H4 (cell line): ENCODE results near the gene MSL2. TPM values are rescaled to one million over a fixed set of nuclear protein-coding genes. Genes with fewer than 3 reads are reported as not detected.
"Not testable (repeated sequence)": the region's sequence is repeated elsewhere in the genome, so short reads cannot be mapped to it uniquely, and the experiment has no call there.

Experiments
- DNase-seq: peaks from one replicate; pipeline ENCODE4 v3.0.0-alpha.2; 2015; ENCODE audit warnings: low spot score
- total RNA-seq: library from RNA; depleted of rRNA; stranded (reverse); fragments of >200 nt; shearing (Covaris generic); gene quantifications from 2 replicates; pipeline ENCODE4 v1.2.3, GENCODE V29; 2014; rRNA removed

The MSL2 gene
- total RNA-seq, 1 experiment from 2014 or later = 12.7 TPM

GRCh38 chr3:136144397-136144796, 51.7 kb downstream of the MSL2 start:
- not testable (repeated sequence) for DNase-seq

- peak; percentile 59 for DNase-seq
Observed at GRCh38 chr3:136142592-136142991, 53.5 kb downstream of the MSL2 start.

GRCh38 chr3:136141891-136142290, 54.2 kb downstream of the MSL2 start:
- no peak for DNase-seq

- no peak for DNase-seq
Observed at GRCh38 chr3:136141291-136141785, 54.8 kb downstream of the MSL2 start.

GRCh38 chr3:136136454-136136853, 59.7 kb downstream of the MSL2 start:
- DNase-seq = no peak

- DNase-seq = no peak
Observed at GRCh38 chr3:136135039-136135802, 60.9 kb downstream of the MSL2 start.

GRCh38 chr3:136134091-136134490, 62.0 kb downstream of the MSL2 start:
- DNase-seq = no peak

- DNase-seq = not testable (repeated sequence)
Observed at GRCh38 chr3:136131647-136132046, 64.5 kb downstream of the MSL2 start.

GRCh38 chr3:136122006-136122405, 74.1 kb downstream of the MSL2 start:
- no peak for DNase-seq

GRCh38 chr3:136120373-136121348, 75.5 kb downstream of the MSL2 start:
- DNase-seq = no peak

- DNase-seq = not testable (repeated sequence)
Observed at GRCh38 chr3:136119783-136120182, 76.4 kb downstream of the MSL2 start.

GRCh38 chr3:136119332-136119731, 76.8 kb downstream of the MSL2 start:
- DNase-seq = not testable (repeated sequence)

- peak; percentile 60 for DNase-seq
Observed at GRCh38 chr3:136114421-136114820, 81.7 kb downstream of the MSL2 start.

GRCh38 chr3:136110481-136110880, 85.7 kb downstream of the MSL2 start:
- no peak for DNase-seq

- no peak for DNase-seq
Observed at GRCh38 chr3:136109499-136109898, 86.6 kb downstream of the MSL2 start.

- DNase-seq = no peak
Observed at GRCh38 chr3:136106101-136106500, 90.0 kb downstream of the MSL2 start.

GRCh38 chr3:136105044-136105443, 91.1 kb downstream of the MSL2 start:
- no peak for DNase-seq

Other genes with a start within 250 kb of the MSL2 start
- gene PPP2R3A, start 230.6 kb downstream of the MSL2 start, total RNA-seq = 7.5 and 9.0 TPM in 2 replicates
- 71.4 and 73.2 TPM in 2 replicates for gene PCCB, start 54.0 kb upstream of the MSL2 start, total RNA-seq